HG03354 (cell line): ENCODE measurements around the gene ROR2.
"Not testable (repeated sequence)": the region's sequence is repeated elsewhere in the genome, so short reads cannot be mapped to it uniquely, and the experiment has no call there.

Source experiments
- ATAC-seq: cut with Tn5 transposase; IDR thresholded peaks from one replicate; pipeline ENCODE4 v1.9.1; 2021; ENCODE audit warnings: mild to moderate bottlenecking; ENCODE audit not compliant: unreplicated experiment, poor library complexity, severe bottlenecking

ROR2 gene

GRCh38 chr9:91572044-91572443, 378.0 kb downstream of the ROR2 start:
- no peak for ATAC-seq

DNA sequence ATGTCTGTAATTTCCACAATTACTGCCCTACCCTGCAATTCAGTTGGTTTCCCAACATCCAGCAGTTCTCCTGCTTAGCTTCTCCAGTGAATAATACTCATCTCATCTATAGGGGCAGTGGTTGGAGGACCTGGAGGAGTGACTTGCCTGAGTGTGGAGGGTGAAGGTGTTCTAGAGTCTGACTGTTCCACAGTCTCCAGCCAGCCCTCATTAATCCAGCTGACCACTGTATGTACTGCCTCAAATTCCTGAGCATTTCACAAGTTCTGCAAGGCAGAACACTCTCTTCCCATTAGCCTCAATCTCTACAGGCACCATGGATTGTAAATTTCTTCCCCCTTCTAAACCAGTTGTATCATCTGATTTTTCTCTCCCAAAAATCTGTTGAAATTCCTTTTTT, 379.0 kb downstream of the ROR2 start:
- no peak for ATAC-seq

DNA sequence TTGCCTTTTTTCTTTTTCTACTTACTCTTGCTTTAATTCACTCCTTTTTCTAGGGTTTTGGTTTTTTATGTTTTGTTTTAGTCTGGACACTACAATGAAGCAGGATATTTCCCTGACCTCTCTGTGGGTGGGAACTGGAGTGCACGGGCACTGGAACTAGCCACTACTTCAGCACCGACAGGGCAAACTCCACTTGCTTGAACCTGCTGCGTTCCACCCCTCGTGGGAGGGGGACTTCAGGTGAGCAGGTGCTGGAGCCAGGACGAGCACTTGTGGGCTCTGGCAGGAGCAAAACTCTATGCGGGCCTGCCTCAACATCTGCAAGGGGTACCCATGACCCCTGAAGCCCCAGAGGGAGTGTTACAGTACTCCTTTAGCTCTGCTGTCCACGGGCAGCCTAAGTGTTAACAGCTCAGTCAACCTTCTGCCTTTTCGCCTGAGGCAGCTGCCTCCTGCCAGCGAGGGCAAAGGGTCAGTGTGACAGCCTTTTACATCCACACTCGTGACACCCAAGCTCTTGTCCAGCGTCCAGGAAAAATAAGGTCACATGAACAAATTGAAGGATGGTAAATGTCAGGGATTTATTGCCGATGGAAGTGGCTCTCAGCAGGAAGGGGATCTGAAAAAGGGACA, 382.3 kb downstream of the ROR2 start:
- ATAC-seq: no peak

DNA sequence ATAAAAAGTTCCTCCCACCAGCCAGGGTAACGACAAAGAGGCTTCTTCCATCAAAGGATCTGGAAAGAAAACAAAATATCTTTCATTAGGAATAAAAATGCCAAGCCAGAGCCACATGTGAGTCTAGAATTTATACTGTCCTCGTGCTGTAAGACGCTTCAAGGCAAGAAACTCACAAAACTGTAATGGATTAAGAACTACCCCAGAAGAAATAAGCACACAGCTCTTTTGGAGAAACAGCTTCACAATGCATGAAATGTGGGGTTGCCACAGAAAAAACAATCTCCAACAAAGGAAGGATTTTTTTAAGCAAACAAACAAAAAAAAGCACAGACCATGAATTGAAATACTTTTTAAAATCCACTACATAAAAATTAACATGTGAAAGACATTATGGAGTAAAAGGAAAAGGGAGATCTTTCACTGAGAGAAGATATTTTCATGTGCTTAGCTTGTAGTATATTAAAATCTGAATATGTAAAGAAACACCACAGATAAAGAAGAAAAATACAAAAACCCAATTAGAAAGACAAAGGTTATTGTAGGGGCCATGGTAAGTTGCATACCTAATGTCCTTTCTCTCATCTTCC, 385.9 kb downstream of the ROR2 start:
- ATAC-seq: no peak

DNA sequence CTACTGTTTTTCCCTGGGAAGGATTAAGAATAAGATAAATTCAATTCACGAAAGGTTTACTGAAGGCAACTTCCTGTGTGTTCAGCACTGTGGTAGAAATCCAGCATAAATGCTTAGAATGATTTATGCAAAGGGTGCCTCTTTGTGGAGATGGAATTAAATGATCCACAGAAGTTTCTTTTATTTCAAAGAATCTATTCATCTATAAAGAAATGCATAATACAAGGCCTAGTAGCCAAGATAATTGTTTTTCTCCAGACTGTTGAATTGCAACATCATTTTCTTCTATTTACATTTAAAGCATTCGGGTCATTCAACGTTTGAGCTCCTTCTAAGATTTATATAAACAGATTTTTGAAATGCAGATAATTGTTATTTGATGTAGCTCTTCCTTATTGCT, 387.6 kb downstream of the ROR2 start:
- ATAC-seq: no peak

GRCh38 chr9:91560301-91560700, 389.7 kb downstream of the ROR2 start:
- ATAC-seq: no peak

DNA sequence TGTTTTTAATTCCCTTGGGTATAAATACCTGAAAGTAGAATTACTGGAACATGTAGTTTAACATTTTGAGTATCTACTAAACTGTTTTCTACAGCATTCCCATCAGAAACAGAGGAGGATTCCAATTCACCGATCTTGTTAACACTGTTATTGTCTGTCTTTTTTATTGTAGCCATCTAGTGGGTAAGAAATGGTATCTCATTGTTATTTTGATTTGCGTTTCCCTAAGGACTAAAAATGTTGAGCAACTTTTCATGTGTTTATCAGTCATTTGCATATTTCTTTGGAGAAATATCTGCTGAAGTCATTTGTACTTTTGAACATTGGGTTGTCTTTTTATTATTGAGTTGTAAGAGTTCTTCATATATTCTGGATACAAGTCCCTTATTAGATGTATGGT, 391.1 kb downstream of the ROR2 start:
- ATAC-seq: no peak

DNA sequence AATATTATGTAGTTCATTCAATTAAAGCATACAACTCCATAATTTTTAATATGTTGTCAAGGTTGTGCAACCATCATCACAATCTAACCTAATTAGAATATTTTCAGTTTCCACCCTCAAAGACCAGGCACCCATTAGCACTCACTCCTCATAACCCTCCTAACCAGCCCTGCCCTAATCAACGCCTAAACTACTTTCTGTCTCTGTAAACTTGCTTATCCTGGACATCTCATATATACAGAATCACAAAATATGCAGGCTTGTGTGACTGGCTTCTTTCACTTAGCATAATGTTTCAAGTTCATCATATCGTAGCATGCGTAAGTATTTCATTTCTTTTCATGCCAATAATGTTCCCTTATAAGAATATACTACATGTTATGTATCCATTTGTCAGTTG, 391.6 kb downstream of the ROR2 start:
- ATAC-seq: no peak

DNA sequence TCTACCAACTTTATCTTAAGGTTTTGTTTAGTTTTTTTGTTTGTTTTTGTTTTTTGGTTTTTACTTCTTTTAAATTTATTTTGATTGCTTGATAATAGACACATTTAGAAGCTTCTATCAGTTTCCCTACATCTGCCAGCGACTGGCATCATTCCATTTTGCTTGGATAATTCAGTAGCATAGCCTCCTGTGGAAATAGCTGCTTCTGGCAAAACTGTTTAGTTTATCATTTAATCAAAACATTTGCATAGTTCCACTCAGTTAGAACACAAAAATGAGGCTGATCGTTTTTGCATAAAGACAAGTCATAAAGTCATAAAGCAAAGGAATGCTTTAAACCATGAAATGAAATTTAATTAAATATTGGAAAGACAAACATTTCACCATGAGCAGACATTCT, 392.7 kb downstream of the ROR2 start:
- no peak for ATAC-seq

- ATAC-seq: no peak
Measured at GRCh38 chr9:91555132-91555531, 394.9 kb downstream of the ROR2 start.

DNA sequence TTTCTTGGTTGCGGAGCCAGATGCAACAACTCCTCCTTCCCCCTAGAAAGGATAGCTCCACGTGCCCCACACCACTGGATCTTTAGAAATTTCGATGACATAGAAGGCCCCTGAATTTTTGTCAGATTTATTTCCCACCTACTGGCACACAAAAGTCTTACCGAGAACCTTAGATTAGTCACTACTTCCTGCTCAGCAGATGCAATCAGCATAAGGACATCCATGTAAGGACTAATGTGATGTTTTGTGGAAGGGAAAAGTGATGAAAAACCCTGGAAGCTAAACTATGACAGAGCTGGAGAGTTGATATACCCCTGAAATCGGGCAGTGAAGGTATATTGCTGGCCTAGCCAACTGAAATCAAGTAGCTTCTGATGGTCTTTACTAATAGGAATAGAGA, 400.9 kb downstream of the ROR2 start:
- no peak for ATAC-seq

GRCh38 chr9:91547081-91547480, 402.9 kb downstream of the ROR2 start:
- no peak for ATAC-seq

- no peak for ATAC-seq
Measured at GRCh38 chr9:91546574-91546973, 403.5 kb downstream of the ROR2 start.

DNA sequence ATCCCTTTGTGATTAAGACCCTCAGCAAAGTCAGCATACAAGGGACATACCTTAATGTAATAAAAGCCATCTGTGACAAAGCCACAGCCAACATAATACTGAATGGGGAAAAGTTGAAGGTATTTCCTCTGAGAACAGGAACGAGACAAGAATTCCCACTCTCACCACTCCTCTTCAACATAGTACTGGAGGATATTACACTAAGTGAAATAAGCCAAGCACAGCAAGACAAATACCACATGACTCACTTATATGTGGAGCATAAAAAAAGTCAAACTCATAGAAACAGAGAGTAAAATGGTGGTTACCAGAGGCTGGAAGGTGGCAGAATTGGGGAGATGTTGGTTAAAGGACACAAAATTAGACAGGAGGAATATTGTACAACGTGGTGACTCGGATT, 408.3 kb downstream of the ROR2 start:
- ATAC-seq: no peak

- not testable (repeated sequence) for ATAC-seq
Measured at GRCh38 chr9:91540506-91540905, 409.5 kb downstream of the ROR2 start.

- no peak for ATAC-seq
Measured at GRCh38 chr9:91536211-91536691, 413.8 kb downstream of the ROR2 start.

GRCh38 chr9:91534374-91534773, 415.7 kb downstream of the ROR2 start:
- no peak for ATAC-seq

DNA sequence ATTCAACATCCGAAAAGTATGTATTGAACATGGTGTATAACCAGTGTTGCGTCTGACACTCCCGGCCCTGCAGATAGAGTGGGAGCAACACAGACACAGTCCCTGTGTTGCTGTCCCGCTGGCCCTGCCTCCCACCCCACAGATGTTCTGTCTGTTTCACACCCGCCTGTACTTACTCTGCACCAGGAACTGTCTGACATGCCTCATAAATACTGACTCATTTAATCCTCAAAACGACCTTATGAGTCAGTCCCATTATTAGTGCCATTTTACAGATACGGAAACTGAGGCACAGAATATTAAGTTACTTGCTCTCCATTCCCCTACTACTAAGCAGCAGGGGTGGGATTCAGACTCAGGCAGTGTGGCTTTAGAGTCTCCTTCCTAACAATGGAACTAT, 416.6 kb downstream of the ROR2 start:
- no peak for ATAC-seq

DNA sequence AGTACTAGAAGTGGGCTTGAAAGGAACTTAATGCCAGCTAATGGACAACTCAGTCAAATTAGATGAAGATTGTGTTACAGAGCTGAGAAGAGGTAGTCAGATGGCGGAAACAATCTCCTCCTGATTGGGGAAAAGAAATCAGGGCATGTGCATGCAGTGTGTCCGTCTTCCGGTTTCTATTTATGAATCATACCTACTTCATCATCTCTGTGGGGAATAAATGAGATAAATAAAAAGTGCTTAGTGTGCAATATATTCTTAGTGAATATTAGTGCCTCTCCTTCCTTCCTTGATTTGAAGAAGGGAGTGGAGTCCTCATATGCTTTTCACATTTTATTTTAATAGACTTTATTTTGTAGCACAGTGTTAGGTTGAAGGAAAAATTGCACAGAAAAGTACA, 417.7 kb downstream of the ROR2 start:
- no peak for ATAC-seq

DNA sequence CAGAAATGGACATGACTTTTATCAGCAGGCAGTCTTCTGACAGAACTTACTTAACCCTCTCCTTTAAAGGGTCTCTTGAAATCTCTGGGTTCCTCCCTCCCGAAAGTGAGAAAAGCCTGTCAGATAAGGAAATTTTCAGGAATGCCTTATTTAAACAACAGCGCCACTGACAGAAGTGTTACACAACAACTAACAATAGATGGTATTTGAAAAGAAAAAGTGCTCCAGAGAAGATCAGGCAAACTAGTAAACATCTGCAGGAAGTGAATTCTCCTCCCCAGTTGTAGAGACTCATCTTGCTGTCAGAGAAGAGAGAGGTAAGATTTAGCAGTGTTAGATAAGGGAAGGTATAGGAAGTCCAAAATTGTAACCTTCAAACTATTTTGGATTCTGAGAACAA, 419.2 kb downstream of the ROR2 start:
- ATAC-seq: no peak

GRCh38 chr9:91522481-91522880, 427.5 kb downstream of the ROR2 start:
- no peak for ATAC-seq
